GM10266 (cell line): ENCODE results near the gene PNP.

Source experiments
- DNase-seq: peaks from one replicate; pipeline ENCODE4 v3.0.0; 2012; ENCODE audit errors: extremely low spot score
- TF ChIP-seq, protein P1 (sequence below): IDR thresholded peaks from 2 replicates; pipeline ENCODE4 v1.5.1; 2012; ENCODE audit warnings: mild to moderate bottlenecking, low read depth; ENCODE audit not compliant: control insufficient read depth, insufficient read depth; ENCODE audit errors: missing control alignments

Gene PNP

GRCh38 chr14:20469242-20469889 is at the start of gene PNP:
Gene PNP (plus strand): TSS chr14:20469406. CDS start chr14:20469525, 119 bp downstream.
- peak; percentile 92 for DNase-seq
- TF ChIP-seq, protein P1, sequence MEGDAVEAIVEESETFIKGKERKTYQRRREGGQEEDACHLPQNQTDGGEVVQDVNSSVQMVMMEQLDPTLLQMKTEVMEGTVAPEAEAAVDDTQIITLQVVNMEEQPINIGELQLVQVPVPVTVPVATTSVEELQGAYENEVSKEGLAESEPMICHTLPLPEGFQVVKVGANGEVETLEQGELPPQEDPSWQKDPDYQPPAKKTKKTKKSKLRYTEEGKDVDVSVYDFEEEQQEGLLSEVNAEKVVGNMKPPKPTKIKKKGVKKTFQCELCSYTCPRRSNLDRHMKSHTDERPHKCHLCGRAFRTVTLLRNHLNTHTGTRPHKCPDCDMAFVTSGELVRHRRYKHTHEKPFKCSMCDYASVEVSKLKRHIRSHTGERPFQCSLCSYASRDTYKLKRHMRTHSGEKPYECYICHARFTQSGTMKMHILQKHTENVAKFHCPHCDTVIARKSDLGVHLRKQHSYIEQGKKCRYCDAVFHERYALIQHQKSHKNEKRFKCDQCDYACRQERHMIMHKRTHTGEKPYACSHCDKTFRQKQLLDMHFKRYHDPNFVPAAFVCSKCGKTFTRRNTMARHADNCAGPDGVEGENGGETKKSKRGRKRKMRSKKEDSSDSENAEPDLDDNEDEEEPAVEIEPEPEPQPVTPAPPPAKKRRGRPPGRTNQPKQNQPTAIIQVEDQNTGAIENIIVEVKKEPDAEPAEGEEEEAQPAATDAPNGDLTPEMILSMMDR: peak; percentile 19

- TF ChIP-seq, protein P1: no peak
These were observed 49.8 kb upstream of the PNP start for GRCh38 chr14:20419419-20419818.

GRCh38 chr14:20421267-20421666 is 47.9 kb upstream of the PNP start:
- TF ChIP-seq, protein P1: no peak
- no peak for DNase-seq

More at GRCh38 chr14:20419419-20419818, 49.8 kb upstream of the PNP start:
- no peak for DNase-seq

- no peak for DNase-seq
- TF ChIP-seq, protein P1: no peak
These were observed 46.3 kb upstream of the PNP start for GRCh38 chr14:20422886-20423285.

- no peak for DNase-seq
- TF ChIP-seq, protein P1: no peak
These were observed 44.4 kb upstream of the PNP start for GRCh38 chr14:20424851-20425250.

GRCh38 chr14:20427231-20428009 is 41.8 kb upstream of the PNP start:
- peak; percentile 76 for DNase-seq
- TF ChIP-seq, protein P1: no peak

- TF ChIP-seq, protein P1: no peak
- DNase-seq: no peak
These were observed 41.2 kb upstream of the PNP start for GRCh38 chr14:20428010-20428365.
